Fibroblast of peridontal ligament (primary cell): ENCODE data around the gene MLX.
A peak's percentile ranks its signal among the peaks of the same experiment; 100 is the strongest.

Experiments used
- DNase-seq: peaks from one replicate; pipeline ENCODE4 v3.0.0-alpha.2; 2010; ENCODE audit errors: extremely low read depth

MLX gene, protein sequence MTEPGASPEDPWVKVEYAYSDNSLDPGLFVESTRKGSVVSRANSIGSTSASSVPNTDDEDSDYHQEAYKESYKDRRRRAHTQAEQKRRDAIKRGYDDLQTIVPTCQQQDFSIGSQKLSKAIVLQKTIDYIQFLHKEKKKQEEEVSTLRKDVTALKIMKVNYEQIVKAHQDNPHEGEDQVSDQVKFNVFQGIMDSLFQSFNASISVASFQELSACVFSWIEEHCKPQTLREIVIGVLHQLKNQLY

DNA sequence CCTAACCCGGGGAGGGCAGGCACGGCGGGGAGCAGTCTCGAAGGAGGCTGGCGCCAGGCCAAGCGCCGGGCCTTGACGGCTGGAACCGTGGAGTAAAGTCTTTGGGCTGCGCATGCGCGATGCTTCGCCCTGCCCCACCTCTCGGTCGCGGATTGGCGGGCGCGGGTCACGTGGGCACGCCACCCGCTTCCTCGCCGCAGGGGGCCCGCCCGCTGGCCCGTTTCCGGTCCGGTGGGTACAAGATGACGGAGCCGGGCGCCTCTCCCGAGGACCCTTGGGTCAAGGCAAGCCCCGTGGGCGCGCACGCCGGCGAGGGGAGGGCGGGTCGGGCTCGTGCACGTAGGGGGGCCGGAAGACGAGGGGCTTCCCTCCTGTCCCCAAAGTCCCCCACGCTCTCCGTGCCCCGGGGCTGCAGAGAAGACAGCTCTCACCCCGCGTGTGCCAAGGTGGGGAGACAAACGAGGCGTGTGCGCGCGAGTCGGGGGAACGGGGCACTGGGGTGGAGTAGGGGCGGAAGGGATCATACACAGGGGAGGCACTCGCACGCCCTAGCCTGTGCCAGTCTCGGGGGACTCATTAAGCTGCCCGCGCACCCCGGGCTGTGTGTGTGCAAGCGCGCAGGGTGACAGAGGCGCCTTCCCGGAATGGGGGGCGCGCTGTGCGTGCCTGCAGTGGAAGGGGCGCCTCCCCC is at the start of gene MLX:
Gene MLX (plus strand): TSS at position 218 of the 691 bp plus-strand sequence. CDS start 25 bp downstream, at position 243.
- peak; percentile 83 for DNase-seq

DNA sequence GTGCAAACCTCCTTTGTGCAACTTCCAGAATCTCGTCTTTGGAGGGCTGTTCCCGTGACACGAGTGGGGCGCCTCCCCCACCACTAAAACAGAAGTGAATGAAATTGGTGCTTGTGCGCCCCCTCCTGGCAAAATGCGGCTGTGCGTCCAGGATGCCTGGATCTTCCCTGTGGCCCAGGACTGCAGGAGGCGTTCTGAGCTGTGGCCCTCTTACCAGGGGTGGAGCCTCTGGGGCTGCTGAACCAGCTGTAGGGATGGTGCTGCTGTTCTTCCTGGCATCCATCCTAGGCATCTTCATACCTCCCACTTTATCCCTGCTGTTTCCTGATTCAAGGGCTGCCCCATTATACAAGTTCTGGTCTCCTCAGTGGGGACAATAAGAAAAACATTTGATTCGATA is 49.4 kb upstream of the MLX start:
- DNase-seq = peak; percentile 96

DNA sequence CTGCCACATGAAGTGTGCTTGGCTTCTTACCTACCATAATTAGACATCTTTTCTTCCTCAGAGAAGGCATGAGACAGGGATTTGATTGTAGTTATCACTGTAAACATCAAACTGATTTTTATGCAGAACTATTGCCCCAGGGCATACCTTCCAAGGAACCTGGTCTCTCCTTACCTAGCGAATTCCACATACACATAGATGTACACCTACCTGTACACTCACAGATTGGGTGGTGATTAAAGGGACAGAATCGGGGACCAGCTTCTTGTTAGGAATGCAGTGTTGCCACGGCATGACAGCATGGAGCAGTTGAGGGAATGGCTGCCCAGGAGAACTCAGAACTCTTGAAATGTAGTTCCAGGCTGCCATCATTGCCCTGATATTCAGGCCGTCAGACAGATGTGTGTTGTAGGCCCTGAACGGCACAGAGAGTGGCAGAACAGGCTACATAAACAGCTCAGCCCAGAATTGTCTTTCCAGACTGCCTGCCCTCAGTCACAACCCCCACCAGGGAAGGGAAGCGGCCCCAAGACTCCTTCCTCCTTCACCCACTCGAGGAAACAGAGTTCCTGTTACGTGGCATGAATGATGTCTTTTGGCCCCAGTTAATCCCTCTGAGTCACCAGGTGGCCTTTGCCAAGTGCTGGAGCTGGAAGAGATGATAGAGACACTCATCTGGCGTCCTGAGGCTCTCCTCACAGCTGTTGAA is 48.7 kb upstream of the MLX start:
- DNase-seq = peak; percentile 97

DNA sequence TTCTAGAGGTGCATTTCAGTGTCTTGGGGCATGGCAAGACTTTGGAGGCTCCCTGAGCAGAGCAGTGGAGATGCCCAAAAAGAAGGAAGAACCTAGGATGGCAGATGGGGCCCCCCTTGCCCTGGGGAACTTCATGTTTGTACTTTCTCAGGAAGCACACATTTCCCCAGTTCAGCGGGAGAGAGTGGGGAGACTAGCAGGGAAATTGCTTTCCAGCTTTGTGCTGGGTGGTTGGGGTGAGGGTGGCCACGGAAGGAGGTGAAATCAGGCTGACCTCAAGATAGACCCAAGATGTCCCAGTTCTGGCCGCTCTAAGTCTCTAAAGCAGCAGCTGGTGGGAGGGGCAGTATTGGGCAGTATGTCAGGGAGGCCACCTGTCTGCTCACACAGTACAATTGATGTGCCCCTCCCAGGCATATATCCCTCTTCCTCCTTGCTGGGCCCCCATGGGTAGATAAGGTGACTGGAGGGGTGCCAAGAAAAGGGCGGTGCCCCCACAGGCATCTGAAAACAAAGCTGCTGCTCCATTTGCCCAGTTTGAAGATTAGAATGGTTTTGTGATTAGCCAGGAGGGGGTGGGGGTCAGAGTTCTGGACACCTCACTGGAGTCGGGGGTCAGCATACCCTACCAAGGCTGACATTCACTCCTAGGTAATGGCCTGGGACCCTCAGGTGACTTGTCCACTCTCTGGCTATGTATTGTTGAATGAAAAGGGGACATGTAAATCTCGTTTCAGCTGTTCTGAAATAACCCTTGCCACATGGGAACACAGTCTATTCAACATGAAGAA is 48.0 kb upstream of the MLX start:
- DNase-seq = peak; percentile 35

DNA sequence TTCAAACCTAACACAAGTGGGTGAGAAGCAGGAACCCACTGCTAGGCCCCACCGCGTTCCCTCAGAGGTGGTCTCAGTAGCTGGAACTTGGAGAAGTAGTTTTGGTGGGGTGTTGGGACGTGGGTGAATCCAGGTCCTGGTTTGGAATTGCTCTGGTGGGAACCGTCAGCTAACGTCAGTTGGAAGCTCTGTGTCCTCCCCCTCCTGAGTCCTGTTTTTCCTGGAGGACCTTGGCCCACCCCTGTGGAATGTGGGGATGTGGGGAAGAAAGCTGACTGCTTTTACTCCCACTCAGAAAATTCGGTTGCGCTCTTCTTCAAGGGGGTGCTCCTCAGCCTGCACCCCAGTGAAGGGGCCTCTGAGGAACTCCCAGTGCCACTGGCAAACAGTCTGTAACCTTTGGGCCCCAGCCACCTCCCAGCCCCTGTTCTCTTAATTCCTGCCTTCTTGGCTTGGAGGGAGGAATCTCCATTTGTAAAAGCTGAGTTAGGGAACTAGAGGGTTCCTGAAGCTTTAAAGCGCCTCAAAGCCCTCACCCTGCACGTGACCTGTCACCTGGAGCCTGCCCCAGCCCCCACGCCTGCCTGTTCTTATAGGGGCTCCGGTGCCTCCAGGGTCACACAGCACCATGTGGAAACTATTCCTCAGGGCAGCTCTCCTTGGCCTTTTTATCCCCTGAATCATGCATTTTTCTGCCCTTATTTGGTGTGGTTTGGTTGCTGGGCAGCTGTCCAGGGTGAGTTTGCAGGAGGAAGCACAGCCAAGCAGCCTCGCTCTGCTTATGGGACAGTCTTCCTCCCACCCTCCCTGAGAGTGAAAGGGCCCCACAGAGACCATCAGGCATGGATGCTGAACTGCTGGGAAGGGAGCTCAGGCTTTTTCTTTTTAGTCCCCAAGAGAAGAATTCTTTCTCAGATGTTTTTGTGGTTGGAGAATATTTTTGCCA is 47.1 kb upstream of the MLX start:
- peak; percentile 100 for DNase-seq

DNA sequence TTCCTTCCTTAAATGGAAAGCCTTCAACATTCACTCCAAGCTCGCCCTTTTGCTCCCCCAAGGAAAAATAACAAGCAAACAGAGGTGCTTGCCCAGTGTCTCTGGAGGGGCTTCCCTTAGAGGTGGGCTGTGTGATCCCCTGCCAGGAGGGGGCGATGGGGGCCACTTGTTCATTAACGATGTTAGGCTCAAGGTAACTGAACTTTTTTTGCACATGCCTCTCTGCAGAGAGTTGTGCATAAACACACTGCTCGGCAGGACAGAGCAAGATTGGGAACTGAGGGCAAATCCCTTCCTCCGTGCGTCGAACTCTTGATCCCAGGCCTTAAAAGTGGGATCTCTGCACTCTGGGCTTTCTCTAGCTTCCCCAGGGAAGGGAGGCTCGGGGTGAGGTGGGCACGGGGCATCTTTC is 46.4 kb upstream of the MLX start:
- DNase-seq = no peak

DNA sequence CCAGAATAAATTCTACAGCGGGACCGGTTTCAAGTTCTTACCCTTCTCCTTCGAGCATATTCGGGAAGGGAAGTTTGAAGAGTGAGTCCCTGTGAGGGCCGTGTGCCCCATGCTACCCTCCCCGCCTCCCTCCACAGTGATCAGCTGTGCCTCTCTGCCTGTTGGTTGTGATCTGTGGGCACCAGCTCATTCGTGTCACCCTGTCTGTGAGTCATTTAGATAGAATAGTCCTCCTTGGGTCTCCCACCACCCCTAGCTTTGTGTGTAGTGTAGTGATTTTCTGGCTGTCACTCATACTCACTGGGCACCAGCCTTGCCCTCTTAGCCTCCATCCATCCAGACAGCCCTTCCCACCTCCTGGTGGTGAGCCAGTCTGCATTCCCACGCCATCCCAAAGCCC is 45.9 kb upstream of the MLX start:
- peak; percentile 27 for DNase-seq

DNA sequence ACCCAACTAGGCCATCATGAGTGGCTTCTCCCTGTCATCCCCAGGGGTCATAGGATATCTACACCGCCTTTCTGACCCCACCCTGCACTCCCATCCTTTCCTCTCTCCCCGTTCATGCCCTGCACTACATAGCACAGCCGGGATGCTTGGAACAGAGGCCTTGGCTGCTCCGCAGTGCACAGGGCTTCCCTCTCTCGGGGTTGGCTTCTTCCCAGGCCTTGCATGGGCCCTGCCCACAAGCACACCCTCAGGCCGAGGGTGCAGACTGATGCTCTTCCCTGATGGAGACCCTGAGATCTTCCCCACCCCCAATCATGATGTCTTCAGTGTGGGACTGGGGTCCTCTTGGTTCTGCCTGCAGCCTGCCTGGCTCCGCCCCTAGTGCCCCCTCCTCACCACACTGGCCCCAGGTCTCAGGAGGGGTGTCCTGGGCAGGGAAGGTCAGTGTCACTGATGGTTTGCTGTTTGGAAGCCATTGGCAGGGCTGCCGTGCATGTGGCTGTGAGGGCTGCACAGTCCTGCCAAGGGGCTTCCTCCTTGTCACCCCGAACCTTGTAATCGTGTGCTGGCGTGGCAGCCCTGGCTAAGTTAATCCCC is 45.1 kb upstream of the MLX start:
- DNase-seq = peak; percentile 49

DNA sequence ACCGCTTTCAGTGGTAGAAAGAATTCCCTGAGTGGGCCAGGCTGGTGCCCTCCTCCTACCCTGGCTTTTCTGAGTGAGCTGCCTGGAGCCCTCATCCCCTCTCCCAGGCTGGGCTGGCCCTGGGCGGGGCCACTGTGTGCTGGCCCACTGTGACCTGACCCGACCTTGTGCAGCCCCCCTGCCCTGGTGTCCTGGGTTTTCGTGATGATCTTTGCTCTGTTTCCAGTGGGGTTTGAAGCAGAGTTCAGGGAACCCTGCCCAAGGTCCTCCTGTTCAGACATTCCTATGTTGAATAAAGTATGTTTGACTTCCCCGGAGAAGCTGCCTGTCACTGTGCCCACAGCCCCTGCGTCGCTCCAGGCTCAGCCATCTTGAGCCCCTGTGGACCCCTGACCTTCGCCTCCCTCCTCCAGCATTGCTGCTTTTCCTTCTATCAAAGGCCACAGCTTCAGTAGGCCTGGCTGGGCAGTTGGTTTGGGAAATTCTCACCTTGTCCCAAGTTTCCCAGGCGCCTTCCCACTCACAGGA is 44.6 kb upstream of the MLX start:
- DNase-seq = no peak

DNA sequence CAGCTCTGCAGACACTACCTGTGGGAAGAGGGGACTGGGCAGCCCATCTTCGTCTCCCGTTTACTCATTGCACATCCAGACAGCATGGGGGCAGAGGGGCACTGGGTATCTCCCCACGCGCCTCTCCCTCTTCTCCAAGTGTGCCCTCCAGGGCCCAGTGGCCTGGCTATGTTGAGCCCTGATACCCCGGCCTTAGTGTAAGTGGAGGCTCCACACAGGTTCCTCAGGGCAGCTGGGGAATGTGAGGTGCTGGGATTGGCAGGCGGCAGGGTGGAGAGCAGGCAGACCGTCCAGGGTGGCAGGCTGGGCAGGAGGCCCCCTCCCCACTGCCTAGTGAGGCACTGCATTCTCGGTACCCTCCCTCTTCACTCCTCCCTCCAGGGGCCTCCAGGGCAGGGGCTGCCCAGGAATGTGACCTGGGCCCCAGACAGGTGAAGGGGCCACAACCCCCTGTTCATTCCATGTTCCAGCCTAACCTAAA is 44.1 kb upstream of the MLX start:
- DNase-seq = no peak

DNA sequence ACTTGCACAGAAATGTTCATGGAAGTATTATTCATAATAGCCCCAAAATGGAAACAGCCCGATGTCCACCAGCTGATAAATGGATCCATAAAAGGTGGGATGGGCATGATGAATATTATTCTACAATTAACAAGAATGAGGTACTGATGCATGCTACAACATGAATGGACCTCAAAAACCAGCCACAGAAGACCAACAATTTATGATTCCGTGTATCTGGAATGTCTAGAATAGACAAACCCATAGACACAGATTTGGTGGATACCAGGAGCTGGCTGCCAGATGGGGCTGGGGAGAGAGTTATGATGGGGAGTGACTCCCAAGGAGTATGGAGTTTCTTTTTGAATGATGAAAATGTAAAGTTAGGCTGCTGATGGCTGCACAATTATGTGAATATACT is 41.7 kb upstream of the MLX start:
- DNase-seq = peak; percentile 80

DNA sequence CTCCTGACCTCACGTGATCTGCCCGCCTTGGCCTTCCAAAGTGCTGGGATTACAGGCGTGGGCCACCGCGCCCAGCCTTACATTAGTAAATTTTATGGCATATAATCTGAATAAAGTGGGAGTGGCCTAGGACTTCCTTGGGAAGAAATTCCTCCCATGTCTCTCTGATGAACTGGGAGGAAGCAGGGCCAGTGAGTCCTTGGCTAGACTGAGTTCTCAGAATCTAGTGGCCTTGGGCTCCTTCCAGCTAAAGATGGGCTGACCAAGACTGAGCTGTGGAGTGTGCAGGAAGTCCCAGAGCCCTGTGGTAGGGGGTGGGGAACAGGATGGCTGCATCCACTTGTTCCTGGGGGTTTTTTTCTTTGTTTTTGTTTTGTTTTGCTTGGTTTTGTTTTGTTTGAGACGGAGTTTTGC is 40.9 kb upstream of the MLX start:
- DNase-seq = peak; percentile 35

DNA sequence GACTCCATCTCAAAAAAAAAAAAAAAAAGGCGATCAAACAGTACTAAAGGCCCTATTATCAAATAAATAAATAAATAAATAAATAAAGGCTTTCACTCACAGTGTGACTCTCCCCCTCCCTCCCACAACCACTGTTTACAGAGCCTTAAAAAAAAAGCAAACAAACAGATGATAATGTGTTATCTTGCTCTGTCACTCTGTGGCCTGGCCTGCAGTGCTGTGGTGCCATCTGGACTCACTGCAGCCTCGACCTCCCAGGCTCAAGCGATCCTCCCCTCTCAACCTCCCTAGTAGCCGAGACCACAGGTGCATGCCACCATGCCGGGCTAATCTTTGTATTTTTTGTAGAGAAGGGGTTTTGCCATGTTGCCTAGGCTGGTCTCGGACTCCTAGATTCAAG is 39.0 kb upstream of the MLX start:
- DNase-seq = no peak

DNA sequence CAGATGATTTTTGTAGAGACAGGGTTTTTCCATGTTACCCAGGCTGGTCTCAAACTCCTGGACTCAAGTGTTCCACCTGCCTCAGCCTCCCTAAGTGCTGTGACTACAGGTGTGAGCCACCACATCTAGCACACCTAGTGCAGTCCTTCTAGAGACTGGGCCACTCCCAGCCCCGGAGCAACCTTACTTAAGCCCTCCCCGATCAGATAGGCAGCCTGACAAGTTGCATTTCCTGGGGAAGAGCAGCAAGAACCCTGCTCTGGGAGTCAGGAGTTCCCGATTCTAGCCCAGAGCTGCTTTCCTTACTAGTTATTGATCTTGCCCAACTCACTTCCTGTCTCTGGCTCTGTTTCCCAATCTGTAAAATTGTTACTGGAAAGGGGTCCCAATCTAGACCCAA is 37.8 kb upstream of the MLX start:
- DNase-seq = no peak

DNA sequence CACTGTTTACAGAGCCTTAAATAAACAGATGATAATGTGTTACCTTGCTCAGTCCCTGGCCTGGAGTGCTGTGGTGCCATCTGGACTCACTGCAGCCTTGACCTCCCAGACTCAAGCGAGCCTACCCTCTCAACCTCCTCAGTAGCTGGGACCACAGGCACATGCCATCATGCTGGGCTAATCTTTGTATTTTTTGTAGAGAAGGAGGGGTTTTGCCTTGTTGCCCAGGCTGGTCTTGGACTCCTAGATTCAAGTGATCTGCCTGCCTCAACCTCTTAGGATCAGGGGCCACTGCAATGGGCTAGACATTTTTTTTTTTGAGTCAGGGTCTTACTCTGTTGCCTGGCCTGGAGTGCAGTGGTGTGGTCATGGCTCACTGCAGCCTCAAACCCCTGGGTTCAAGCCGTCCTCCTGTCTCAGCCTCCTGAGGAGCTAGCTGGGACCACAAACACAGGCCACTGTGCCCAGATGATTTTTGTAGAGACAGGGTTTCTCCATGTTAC is 35.9 kb upstream of the MLX start:
- no peak for DNase-seq

DNA sequence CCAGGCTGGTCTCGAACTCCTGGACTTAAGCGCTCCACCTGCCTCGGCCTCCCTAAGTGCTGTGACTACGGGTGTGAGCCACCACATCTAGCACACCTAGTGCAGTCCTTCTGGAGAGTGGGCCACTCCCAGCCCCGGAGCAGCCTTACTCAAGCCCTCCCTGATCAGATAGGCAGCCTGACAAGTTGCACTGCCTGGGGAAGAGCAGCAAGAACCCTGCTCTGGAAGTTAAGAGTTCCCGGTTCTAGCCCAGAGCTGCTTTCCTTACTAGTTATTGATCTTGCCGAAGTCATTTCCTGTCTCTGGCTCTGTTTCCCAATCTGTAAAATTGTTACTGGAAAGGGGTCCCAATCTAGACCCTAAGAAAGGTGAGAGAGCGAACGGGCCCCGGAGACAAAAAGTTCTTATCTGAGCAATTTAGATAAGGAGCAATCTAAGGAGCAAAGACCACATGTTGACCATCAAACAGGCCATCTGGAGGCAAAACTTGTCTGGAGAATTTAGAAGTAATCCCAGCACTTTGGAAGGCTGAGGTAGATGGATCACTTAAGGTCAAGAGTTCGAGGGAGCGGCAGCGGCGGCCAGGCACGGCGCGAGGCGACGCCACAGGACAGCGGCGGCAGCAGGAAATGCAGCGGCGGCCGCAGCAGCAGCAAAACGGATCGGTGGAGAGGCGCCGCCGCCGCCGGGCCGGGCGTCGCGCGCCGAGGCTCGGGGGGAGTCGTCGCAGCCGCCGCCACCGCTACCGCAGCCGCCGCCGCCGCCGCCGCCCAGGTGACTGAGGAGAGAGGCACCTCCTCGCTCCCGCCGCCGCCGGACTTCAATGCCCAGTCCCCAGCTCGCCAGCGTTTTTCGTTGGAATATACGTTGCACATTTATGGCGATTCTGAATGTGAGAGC is 35.2 kb upstream of the MLX start:
- DNase-seq = peak; percentile 33

DNA sequence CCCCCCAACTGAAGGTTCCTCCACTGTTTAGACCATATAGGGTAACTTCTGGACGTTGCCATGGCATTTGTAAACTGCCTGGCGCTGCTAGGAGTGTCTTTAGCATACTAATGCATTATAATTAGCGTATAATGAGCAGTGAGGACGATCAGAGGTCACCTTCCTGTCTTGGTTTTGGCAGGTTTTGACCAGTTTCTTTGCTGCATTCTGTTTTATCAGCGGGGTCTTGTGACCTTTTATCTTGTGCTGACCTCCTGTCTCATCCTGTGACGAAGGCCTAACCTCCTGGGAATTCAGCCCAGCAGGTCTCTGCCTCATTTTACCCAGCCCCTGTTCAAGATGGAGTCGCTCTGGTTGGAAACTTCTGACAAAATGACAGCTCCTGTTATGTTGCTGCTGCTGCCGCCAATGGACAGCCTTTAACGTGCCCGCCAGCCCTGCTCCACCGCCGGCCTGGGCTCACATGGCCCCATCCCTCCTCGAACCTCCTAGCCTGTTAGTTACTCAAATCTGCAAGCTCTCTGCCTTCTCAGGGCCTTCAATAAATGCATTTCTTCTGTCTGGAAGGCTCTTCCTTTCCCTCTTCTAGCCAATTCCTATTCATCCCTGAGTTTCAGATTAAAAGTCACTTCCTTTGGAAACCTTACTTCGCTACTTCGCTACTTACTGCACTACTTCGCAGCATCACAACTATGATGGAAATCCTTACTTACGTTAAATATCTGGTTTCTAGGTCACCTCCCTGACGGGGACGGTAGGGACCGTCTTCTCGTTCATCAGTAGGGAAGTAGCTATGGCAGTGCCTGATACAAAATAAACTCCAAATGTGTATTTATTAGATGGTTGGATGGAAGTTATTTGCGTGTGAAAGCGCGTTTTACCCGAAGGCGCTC is 31.5 kb upstream of the MLX start:
- DNase-seq = no peak

DNA sequence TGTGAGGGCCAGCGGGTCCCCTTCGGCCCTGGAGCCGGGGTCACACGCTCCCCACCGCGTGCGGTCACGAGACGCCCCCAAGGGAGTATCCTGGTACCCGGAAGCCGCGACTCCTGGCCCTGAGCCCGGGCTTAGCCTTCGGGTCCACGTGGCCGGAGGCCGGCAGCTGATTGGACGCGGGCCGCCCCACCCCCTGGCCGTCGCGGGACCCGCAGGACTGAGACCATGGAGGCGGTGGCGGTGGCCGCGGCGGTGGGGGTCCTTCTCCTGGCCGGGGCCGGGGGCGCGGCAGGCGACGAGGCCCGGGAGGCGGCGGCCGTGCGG is 30.9 kb upstream of the MLX start, which contains the start of gene NAGLU:
Gene NAGLU (plus strand): TSS at position 194 of the 324 bp plus-strand sequence. CDS start 32 bp downstream, at position 226.
- peak; percentile 86 for DNase-seq
